ENCODE results near the gene DDA1. TPM values are rescaled to one million over a fixed set of nuclear protein-coding genes. Genes with fewer than 3 reads are reported as not detected.

The DDA1 gene
- 10 to 100 TPM; 13.2 to 58.5 (median 19.9) TPM for total RNA-seq

DNA sequence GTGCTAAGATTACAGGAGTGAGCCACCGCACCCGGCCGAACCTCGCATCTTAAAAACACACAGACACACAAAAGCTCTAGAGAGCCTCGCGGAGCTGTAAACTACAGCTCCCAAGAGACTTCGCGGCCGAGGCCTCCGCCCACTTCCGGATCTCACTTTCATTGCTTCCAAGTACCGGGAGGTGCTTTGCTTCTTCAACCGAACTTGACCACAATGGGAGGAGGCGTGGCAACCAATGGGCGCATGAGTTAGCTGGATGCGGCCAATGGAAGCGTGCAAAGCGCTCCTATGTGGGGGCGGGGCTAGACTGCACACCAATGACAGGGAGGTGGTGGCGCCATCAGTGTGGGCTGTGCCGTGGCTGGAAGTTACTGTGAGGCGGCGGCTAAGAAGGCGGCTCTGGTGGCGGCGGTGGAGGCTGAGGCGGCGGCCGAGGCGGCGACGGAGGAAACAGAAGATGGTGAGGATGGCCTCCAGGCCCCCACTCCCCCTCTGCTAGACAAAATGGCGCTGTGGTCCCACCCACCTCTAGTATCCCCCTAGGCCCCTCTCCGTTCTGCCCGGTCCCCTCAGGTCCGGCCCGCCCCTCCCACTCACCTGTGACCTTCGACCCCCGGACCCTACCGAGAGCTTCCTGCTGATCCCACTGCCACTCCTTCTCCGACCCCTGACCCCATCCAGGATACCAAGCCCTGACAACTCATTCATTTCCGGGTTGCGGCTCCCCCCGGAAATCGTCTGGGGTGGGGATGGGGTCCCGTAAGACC lies at the start of gene DDA1:
Gene DDA1, plus strand, starts transcription at position 366 of the 767 bp plus-strand sequence. Its CDS starts 92 bp downstream, at position 458.
- Histone ChIP-seq H3K27ac (peak within 1 kb of the TSS; percentile 44 to 92 (median 84)), H3K4me1 (peaks cover 0 to 77% (median 26%) of the 10 kb centered on the region in 3 donors), H3K36me3 (peaks cover 0 to 29% of the 10 kb centered on the region in 2 donors), H3K27me3 (no peaks in the 10 kb centered on the region), H3K4me3 (peak within 1 kb of the TSS; percentile 80 to 92), H3K9me3 (no peaks in the 10 kb centered on the region)
- TF ChIP-seq POLR2A (IDR thresholded peaks at IDR 0.05), result peak; percentile 35 to 37
- no peak for TF ChIP-seq POLR2AphosphoS5 (IDR thresholded peaks at IDR 0.05)
- no peak for TF ChIP-seq EP300 (IDR thresholded peaks at IDR 0.05)
- TF ChIP-seq CTCF (IDR thresholded peaks at IDR 0.05), result peak in 1 of 4 experiments; percentile 24
- WGBS, 2 donors (ENCODE audit: low coverage in 1 of 2), result 0 to 2% methylated on average over 11 to 12 of the region's 46 CpGs
- ATAC-seq, result peak; percentile 90

DNA sequence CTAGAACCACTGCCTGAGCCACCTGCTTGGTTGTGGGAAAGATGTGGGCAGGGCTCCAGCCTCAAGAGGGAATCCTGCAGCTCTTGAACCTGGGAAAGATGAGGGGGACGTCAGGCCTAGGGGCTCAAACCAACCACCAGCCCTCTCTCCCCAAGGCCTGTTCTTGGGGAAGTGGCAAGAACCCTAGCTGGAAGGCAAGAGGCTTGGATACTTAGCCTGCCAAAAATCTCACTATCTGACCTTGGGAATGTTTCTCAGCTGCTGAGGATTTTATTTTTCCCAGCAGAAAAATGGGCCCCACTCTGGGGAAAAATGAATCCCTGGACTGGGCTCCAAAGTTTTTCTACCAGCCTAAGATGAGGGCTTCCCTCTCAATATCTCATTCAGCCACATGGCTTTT lies 49.4 kb upstream of the DDA1 start:
- no peak overlapping the region for H3K4me3 ChIP-seq

DNA sequence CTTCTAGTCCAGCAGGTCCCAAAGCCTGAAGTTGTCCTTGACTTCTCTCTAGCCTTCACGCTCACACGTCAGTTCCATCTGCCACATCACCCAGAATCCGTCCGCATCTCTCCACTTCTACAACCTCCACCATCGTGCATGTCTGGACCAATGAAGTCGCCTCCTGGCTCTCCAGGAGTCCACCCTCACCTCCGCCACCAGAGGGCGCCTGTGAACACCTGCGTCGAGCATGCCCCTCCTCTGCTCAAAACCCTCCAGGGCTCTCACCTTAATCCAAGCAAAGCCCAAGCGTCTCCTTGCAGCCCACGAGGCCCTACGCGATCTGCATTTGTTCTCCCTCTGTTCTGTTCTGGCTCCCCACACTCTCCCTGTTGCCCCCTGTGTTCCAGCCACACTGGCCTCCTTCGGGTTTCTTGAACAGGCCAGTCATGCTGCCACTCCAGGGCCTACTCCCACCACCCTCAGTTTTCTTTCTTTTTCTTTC lies 48.5 kb upstream of the DDA1 start:
- H3K4me1 ChIP-seq, result no peaks in the 10 kb centered on the region

More for the DNA sequence above, 49.4 kb upstream of the DDA1 start:
- H3K36me3 ChIP-seq, result peaks cover 0 to 3% of the 10 kb centered on the region in 2 donors
- no peaks in the 10 kb centered on the region for H3K27me3 ChIP-seq
- no peak overlapping the region for H3K27ac ChIP-seq
- peaks cover 0 to 9% (median 0%) of the 10 kb centered on the region in 3 donors for H3K9me3 ChIP-seq
- ATAC-seq, result no peak
- WGBS, 2 donors (ENCODE audit: low coverage in 1 of 2), result no CpG with 5 or more reads among the region's 1 CpG
- TF ChIP-seq POLR2A (IDR thresholded peaks at IDR 0.05) (no peak), CTCF (IDR thresholded peaks at IDR 0.05) (no peak), EP300 (IDR thresholded peaks at IDR 0.05) (no peak), POLR2AphosphoS5 (IDR thresholded peaks at IDR 0.05) (no peak)
- no peaks in the 10 kb centered on the region for H3K4me1 ChIP-seq

GRCh38 chr19:17262557-17262956 lies 46.8 kb upstream of the DDA1 start:
- no CpG with 5 or more reads among the region's 16 CpGs for WGBS, 2 donors (ENCODE audit: low coverage in 1 of 2)
- H3K4me1 ChIP-seq, result peaks cover 0 to under 1% (median 0%) of the 10 kb centered on the region in 3 donors
- H3K36me3 ChIP-seq, result no peaks in the 10 kb centered on the region
- H3K27ac ChIP-seq, result no peak overlapping the region
- peaks cover 0 to 9% (median 0%) of the 10 kb centered on the region in 3 donors for H3K9me3 ChIP-seq
- H3K27me3 ChIP-seq, result no peaks in the 10 kb centered on the region
- TF ChIP-seq EP300 (IDR thresholded peaks at IDR 0.05) (no peak), POLR2AphosphoS5 (IDR thresholded peaks at IDR 0.05) (no peak), CTCF (IDR thresholded peaks at IDR 0.05) (no peak), POLR2A (IDR thresholded peaks at IDR 0.05) (no peak)
- no peak for ATAC-seq
- peak overlapping the region in 1 of 2 donors; percentile 41 for H3K4me3 ChIP-seq

More for the DNA sequence above, 48.5 kb upstream of the DDA1 start:
- Histone ChIP-seq H3K4me3 (no peak overlapping the region), H3K27me3 (no peaks in the 10 kb centered on the region), H3K9me3 (peaks cover 0 to 9% (median 0%) of the 10 kb centered on the region in 3 donors), H3K27ac (no peak overlapping the region), H3K36me3 (no peaks in the 10 kb centered on the region)
- WGBS, 2 donors (ENCODE audit: low coverage in 1 of 2), result 18 to 19% methylated on average over 13 to 15 of the region's 15 CpGs
- peak; percentile 90 for ATAC-seq
- TF ChIP-seq CTCF (IDR thresholded peaks at IDR 0.05) (peak in 3 of 4 experiments; percentile 80 to 91 (median 81)), POLR2A (IDR thresholded peaks at IDR 0.05) (no peak)
